NOMO-1 (cell line): ENCODE data around the gene ZBTB44.
A peak's percentile ranks its signal among the peaks of the same experiment; 100 is the strongest.

Experiments used
- DNase-seq, 2 experiments: peaks; one replicate each; lab custom pipeline; 2025; ENCODE audit not compliant: unreplicated experiment in 2 of 2; lab: John Stamatoyannopoulos, UW

ZBTB44 gene

DNA sequence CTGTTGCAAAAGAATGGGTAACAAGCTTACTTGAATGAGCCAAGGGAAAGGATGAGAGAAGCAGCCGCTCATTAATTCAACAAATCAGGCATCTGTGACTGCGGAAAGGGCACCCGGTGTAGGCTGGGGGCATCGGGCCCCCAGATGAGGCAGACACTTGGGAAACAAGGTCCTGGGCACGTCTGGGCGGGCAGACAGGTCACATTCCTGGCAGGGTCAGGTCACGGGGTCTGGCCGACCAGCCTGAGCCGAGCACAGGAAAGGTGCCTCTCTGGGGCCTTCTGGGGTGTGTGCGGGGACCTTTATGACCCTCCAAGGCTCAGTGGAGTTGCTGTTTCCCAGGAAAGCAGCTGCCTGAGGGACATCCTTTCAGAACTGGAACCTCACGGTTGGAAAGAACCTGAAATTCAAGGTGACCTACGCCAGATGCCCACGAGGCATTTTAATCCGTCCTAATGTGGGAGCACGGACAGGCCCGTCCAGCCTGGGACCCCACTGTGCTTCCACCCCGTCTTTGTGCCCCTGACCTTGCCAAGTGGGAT, 98.1 kb downstream of the ZBTB44 start:
- no peak for DNase-seq

DNA sequence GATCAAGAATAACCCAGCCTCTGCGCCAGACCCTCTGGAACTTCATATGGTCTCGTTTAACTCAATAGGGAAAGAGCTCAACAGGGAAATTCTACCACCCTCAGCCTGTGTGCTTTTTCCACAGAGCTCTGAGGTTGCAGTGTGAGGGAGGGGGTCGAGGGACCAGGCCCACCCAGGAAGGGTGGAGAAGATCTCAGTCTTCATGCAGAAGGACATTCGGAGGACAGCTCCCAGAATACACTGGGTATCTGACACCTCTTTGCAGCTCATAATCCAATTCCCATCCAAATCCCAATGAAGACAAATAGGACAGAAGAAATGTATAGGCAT, 98.5 kb downstream of the ZBTB44 start:
- no peak for DNase-seq

DNA sequence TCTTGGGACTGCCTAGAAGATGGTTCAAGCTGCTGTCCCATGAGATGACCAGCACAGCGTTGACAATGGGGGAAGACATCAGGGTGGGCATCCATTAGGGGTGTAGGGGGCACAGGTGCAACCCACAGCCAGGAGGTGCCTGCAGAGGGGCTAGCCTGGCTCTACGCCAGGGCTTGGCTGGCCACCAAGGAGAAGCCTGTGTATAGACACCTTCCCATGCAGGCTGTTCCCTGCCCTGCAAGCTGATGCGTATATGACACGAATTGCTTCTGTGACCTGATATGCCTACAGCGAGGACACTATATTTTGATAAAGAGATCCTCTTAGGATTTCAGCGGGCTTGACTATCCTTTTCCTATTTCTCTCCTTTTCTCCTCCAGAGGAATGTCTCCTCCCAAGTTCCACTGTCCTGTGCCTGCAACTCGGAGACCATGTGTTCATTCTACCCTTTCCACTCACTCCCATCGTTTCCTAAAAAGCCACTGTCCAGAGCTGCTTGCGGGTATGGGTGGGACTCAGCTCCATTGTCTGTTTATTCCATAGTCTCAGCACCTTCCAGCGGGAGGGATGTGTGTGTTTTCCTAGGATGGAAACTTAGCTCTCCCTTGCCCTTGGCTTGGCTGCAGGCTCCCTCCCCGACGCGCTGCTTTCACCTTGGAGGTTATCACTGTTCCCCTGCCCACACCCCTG, 99.0 kb downstream of the ZBTB44 start:
- DNase-seq, result no peak

DNA sequence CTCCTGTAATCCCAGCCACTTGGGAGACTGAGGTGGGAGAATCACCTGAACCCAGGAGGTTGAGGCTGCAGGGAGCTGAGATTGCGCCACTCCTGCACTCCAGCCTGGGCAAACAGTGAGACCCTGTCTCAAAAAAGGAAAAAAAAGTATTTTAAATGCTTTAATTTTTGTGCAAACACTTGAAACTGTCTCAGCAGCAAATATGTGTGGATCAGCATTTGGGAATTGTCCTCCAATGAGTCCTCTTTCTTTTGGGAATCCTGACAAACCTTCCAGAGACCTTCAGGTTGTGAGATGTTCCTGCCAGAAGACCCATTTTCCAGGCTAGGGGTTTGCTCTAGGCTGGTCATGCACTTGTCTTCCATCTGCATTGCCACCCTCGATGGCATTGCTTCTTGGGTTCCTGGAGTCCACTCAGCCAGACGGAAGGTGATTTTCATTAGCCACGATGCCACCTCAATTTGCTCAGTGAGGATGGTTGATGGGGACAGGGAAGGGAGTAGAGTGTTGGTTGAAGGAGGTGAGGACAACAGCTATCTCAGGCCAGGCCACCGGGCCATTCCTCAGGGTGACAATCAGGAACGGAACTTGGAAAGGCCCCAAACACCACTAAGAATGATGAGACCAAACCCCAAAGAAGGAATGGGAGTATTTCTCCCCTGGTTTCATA, 99.7 kb downstream of the ZBTB44 start:
- DNase-seq, result no peak

DNA sequence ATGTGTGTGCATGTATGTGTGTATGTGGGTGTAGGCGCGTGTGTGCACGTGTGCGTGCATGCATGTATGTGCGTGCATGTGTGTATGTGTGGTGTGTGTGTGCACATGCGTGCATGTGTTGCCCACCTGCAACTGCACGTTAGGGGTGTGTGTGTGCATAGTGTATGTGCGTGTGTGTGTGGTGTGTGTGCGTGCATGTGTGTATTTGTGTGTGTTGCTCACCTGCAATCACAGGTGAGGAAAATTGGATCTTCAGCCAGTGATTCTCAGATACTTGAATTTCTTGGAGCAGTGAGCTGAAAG, 100.8 kb downstream of the ZBTB44 start:
- no peak for DNase-seq

- DNase-seq, result peak; percentile 31
Observed at GRCh38 chr11:130213143-130213978, 101.4 kb downstream of the ZBTB44 start.

DNA sequence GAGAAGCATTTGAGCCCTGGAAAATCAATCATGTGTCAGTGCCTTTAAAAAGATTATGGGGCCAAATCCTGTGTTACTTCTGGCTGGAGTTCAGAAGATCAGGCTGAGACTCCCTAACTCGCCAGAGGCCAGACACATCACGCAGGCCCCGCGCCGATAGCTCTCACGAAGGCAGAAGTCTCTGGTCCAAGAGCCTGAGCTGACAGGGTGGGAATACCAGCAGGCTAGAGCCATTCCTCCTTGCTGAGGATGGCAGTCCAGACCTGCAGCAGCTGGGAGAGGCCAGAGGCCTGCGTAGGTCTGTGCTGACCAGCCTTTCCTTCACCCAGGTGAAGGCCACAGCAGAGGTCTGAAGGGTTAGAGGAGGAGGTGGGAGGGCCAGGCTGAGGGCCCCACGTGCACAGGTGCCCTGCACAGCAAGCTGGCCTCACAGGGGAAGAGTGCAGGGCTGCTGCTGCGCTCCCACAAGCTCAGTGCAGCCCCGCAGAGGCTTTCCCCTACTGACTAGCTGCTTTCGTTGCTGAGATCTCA, 102.2 kb downstream of the ZBTB44 start:
- DNase-seq, result no peak

DNA sequence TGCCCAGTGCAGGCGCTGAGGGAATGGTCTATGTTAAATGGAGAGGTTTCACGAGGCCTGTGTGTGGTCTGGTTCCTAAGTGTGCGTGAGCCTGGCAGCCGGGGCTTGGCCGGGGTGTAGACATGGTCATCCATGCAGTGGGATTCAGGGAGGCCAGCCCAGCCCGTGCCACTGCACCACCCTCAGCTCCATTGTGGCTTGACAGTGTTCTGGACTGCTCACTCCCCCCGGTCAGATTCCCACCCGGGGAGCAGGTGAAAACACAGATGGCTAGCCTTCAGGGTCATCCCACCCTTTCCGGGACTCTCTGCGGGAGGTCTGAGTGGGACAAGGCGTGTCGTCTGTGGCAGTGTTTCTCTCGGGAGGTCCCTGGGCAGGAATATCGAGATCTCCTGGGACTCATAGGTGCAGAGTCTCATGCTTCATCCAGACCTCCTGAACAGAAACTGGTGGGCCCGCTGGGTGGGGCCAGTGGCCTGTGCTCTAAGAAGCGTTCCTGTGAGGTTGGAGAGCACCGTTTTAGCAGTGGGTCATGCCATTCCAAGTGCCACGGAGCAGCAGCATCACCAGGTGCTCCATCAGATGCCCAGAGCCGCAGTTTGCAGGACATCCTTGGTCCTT, 102.8 kb downstream of the ZBTB44 start:
- no peak for DNase-seq

DNA sequence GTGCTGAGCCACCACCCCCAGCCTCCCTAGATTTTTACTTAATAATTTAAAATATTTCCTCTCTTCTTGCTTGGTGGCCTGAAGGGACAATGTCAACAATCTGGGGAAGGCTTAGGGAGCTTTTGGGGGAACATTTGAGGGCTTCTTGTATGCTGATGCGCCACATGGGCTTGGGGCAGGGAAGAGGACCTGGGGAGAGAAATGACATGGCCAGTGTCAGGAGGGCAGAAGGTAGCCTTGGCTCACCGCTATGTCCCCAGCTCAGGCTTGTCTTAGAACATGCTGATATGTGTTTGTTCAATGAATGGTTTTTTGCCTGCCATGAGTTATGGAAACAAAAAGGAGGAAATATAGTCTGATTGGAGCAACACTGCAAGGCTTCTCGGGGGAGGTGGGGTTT, 103.6 kb downstream of the ZBTB44 start:
- DNase-seq, result no peak

DNA sequence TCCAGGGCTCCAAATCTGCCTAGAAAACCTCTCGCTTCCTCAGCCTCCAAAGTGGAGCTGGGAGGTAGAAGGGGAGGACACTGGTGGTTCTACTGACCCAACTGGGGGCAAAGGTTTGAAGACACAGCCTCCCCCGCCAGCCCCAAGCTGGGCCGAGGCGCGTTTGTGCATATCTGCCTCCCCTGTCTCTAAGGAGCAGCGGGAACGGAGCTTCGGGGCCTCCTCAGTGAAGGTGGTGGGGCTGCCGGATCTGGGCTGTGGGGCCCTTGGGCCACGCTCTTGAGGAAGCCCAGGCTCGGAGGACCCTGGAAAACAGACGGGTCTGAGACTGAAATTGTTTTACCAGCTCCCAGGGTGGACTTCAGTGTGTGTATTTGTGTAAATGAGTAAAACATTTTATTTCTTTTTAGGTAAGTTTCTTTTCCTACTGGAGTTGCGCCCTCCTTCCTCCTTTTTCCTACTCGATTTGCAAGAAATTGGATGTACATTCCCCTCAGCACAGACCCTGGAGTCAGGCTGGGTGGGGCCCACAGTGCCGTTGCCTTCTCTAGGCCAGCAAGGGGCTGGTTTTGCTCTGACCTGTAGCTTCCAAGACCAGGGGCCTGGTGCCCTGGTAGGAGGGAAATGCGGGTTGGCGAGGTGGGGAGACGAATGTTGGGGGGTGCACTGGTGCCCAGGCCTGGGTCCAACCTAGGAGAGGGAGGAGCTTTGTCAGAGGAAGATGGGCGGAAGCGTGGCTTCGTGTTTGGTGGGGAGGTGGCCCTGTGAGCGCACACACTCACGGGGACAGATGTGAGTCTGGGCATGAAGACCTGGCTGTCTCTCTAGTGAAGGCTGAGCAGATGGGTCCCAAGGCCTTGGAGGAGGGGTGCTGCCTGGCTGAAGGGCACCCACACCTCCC, 104.5 kb downstream of the ZBTB44 start:
- DNase-seq, result no peak

- DNase-seq, result no peak
Observed at GRCh38 chr11:130209128-130209932, 105.4 kb downstream of the ZBTB44 start.

GRCh38 chr11:130208241-130209127, 106.2 kb downstream of the ZBTB44 start:
- DNase-seq, result no peak

DNA sequence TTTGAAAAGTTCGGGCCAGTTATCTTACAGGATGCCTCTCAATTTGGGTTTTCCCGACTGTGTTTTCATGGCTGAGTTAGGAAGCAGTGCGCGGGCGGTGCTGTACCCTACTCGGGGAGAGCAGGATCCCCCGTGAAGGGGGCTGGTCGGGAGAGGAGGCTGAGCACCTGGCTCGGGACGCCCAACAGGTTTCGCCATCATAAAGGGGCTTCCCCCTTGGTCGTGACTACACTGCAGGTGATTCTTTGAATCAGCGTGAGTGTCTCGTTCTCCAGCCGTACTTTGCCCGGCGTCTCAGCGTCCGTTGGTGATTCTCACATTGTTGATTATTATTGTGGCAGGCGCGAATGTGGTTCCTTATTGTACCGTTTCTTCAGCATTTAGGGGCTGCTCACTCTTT, 108.6 kb downstream of the ZBTB44 start:
- no peak for DNase-seq

- no peak for DNase-seq
Observed at GRCh38 chr11:130204703-130205095, 110.0 kb downstream of the ZBTB44 start.

DNA sequence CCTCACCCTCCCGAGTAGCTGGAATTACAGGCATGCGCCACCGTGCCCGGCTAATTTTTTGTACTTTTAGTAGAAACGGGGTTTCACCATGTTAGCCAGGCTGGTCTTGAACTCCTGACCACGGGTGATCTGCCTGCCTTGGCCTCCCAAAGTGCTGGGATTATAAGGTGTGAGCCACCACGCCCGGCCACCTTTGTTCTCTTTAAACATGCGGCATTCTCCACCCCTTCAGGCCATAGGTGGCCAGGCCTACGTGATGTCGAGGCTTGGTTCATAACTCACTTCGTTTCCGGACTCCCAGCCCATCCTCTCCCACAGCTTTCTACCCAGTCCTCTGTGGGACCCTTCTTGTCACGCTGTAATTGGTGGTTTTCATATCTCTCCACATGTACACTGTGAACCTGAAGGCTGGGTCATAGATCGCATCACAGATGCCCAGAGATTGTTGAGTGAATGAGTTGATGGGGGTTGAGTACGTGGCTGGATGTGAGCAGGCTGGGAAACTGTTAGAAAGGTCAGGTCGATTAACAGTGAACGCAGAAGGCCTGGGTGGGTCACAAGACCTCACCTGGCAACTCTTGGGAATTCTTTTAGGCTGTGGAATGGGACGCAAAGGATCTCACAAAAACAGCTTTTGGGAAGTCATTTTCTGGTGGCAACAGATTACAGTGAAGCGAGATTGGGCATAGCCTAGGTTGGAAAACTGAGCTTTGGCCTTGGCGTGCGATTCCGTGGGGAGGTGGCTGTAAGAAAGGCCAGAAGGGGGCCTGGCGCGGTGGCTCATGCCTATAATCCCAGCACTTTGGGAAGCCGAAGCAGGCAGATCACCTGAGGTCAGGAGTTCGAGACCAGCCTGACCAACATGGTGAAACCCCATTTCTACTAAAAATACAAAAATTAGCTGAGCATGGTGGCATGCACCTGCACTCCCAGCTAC, 110.7 kb downstream of the ZBTB44 start:
- DNase-seq, result no peak

DNA sequence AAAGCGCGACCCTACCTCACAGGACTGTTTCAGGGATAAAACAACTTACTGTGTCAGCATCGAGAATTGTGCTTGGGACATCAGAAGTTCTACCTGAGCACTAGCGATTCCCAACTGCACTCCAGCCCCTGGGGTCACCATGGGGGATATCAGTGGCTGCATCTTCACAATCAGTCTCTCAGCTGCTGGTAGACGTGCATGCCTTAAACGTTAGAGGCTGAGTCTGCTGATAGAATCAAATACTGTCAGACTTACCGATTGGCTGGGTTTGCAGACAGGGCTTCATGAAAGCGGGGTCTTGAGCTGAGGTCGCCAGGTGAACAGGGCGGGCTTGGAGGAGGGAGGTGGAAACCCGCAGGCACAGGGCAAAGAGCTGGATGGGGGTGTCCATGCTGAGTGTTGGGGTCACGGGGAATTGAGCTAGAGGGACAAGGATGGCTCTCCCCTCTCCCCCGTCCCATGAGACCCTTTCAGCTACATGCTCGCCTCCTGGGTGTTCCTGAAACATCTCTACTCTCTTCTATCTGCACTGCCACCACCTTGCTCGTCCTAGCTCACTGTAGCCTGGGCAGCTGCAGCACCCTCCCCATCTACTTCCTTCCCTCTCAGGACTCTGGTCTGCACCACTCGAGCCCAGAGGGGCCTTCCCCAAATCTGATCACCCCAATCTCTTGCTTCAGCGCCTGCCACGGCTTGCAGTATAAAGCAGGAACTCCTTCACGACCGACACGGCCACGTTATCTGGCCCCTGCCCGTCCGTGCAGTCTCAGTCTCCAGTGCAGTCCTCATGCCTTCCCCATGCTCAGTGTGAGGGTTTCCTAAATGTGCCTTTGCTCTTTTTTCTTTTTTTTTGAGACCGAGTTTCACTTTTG, 111.7 kb downstream of the ZBTB44 start:
- no peak for DNase-seq
